NCI-H82 treated with DMSO at 0.1 percent for 48 hours (cell line): ENCODE data around the gene MTCH2.
"Not testable (repeated sequence)": the region's sequence is repeated elsewhere in the genome, so short reads cannot be mapped to it uniquely, and the experiment has no call there.

Experiments used
- DNase-seq: peaks from one replicate; lab custom pipeline; 2025; ENCODE audit not compliant: unreplicated experiment; lab: John Stamatoyannopoulos, UW

MTCH2 gene

GRCh38 chr11:47642099-47642855 is at the start of gene MTCH2:
Gene MTCH2 (minus strand): TSS chr11:47642559. CDS start chr11:47642465, 94 bp downstream.
- peak; percentile 91 for DNase-seq

GRCh38 chr11:47691979-47692378 is 49.6 kb upstream of the MTCH2 start:
- DNase-seq: no peak

GRCh38 chr11:47689480-47689879 is 47.1 kb upstream of the MTCH2 start:
- DNase-seq: no peak

- DNase-seq: no peak
Measured at GRCh38 chr11:47688991-47689390, 46.6 kb upstream of the MTCH2 start.

GRCh38 chr11:47688111-47688510 is 45.8 kb upstream of the MTCH2 start:
- no peak for DNase-seq

GRCh38 chr11:47686704-47687103 is 44.3 kb upstream of the MTCH2 start:
- DNase-seq: not testable (repeated sequence)

GRCh38 chr11:47686151-47686550 is 43.8 kb upstream of the MTCH2 start:
- no peak for DNase-seq

- DNase-seq: no peak
Measured at GRCh38 chr11:47675851-47676250, 33.5 kb upstream of the MTCH2 start.

GRCh38 chr11:47672283-47672730 is 29.9 kb upstream of the MTCH2 start:
- DNase-seq: no peak

GRCh38 chr11:47669856-47670255 is 27.5 kb upstream of the MTCH2 start:
- no peak for DNase-seq

- DNase-seq: no peak
Measured at GRCh38 chr11:47668665-47669064, 26.3 kb upstream of the MTCH2 start.

- no peak for DNase-seq
Measured at GRCh38 chr11:47667555-47667954, 25.2 kb upstream of the MTCH2 start.

GRCh38 chr11:47667135-47667534 is 24.8 kb upstream of the MTCH2 start:
- no peak for DNase-seq

- DNase-seq: not testable (repeated sequence)
Measured at GRCh38 chr11:47664936-47665335, 22.6 kb upstream of the MTCH2 start.

GRCh38 chr11:47661245-47661644 is 18.9 kb upstream of the MTCH2 start:
- no peak for DNase-seq

GRCh38 chr11:47659276-47659675 is 16.9 kb upstream of the MTCH2 start:
- DNase-seq: no peak

GRCh38 chr11:47656260-47656885 is 14.0 kb upstream of the MTCH2 start:
- no peak for DNase-seq

GRCh38 chr11:47651818-47652469 is 9.6 kb upstream of the MTCH2 start:
- DNase-seq: no peak

- DNase-seq: no peak
Measured at GRCh38 chr11:47649276-47649675, 6.9 kb upstream of the MTCH2 start.

GRCh38 chr11:47646019-47646418 is 3.7 kb upstream of the MTCH2 start:
- no peak for DNase-seq

- DNase-seq: no peak
Measured at GRCh38 chr11:47645500-47645899, 3.1 kb upstream of the MTCH2 start.

- no peak for DNase-seq
Measured at GRCh38 chr11:47641600-47642098, 710 bp downstream of the MTCH2 start.
